SK-N-SH (cell line): ENCODE measurements around the gene EPB41L1. TPM values are rescaled to one million over a fixed set of nuclear protein-coding genes. Genes with fewer than 3 reads are reported as not detected.

Experiments used
- CTCF ChIA-PET: fragments of 300-600, 350-600 bp; formaldehyde crosslinking; extraction: SDS; loops from one replicate; lab custom pipeline; 2021; lab: Yijun Ruan, JAX
- POLR2A ChIA-PET: fragments of 350-600 bp; sonication (Branson Sonifier 250); formaldehyde crosslinking; extraction: SDS; loops from one replicate; lab custom pipeline; 2020; ENCODE audit warnings: antibody characterized with exemption, inconsistent platforms; lab: Yijun Ruan, JAX
- DNase-seq: peaks from one replicate; pipeline ENCODE4 v3.0.0; 2012
- H2AFZ ChIP-seq: fragments of 200-600 bp; sonication (generic); 2 replicates; pipeline ENCODE4 v1.8.1; 2016; ENCODE audit warnings: antibody characterized with exemption, mild to moderate bottlenecking, low read depth
- H3F3A ChIP-seq: fragments of 200-600 bp; sonication (generic); replicated peaks from 2 replicates; pipeline ENCODE3; 2016; ENCODE audit warnings: antibody characterized with exemption, mild to moderate bottlenecking; ENCODE audit not compliant: insufficient read depth
- H3K27ac ChIP-seq, 2 experiments: fragments of 200-500 bp in 1 of 2; fragments of 200-600 bp in 1 of 2; sonication (Bioruptor generic) in 1 of 2; sonication (generic), shearing (Covaris generic) in 1 of 2; 2 replicates each; pipeline versions ENCODE4 v1.5.1 to v1.6.1; 2014 to 2016; ENCODE audit warnings: low read depth in 2 of 2, inconsistent platforms in 1 of 2, low read length in 1 of 2, mild to moderate bottlenecking in 1 of 2, mixed read lengths in 1 of 2
- H3K27me3 ChIP-seq: fragments of 200-600 bp; sonication (generic), shearing (Covaris generic); 2 replicates; pipeline ENCODE4 v1.6.1; 2016; ENCODE audit warnings: mixed run types; ENCODE audit not compliant: insufficient read depth
- H3K36me3 ChIP-seq, 2 experiments: fragments of 200-500 bp in 1 of 2; fragments of 200-600 bp in 1 of 2; sonication (Bioruptor generic) in 1 of 2; sonication (generic) in 1 of 2; replicated peaks in 1 of 2; 2 replicates each; pipeline versions ENCODE3 to v1.5.1; 2014 to 2016; ENCODE audit warnings: low read length in 1 of 2, mild to moderate bottlenecking in 1 of 2; ENCODE audit not compliant: insufficient read depth in 2 of 2, control insufficient read depth in 1 of 2
- H3K4me1 ChIP-seq, 2 experiments: fragments of 200-500 bp in 1 of 2; fragments of 200-600 bp in 1 of 2; sonication (Bioruptor generic) in 1 of 2; sonication (generic), shearing (Covaris generic) in 1 of 2; 2 replicates each; pipeline versions ENCODE4 v1.5.1 to v1.6.1; 2014 to 2016; ENCODE audit warnings: low read depth in 1 of 2, low read length in 1 of 2, mixed run types in 1 of 2; ENCODE audit not compliant: insufficient read depth in 2 of 2, control insufficient read depth in 1 of 2
- H3K4me2 ChIP-seq: fragments of 200-600 bp; sonication (generic), shearing (Covaris generic); 2 replicates; pipeline ENCODE4 v1.6.1; 2017; ENCODE audit warnings: mixed run types
- H3K4me3 ChIP-seq, 2 experiments: fragments of 200-500 bp in 1 of 2; fragments of 200-600 bp in 1 of 2; sonication (Bioruptor generic) in 1 of 2; sonication (generic), shearing (Covaris generic) in 1 of 2; 2 replicates each; pipeline versions ENCODE4 v1.5.1 to v1.8.1; 2014 to 2016; ENCODE audit warnings: low read depth in 2 of 2, inconsistent platforms in 1 of 2, low read length in 1 of 2, mild to moderate bottlenecking in 1 of 2, mixed read lengths in 1 of 2, moderate library complexity in 1 of 2
- H3K79me2 ChIP-seq: fragments of 200-600 bp; sonication (generic); 2 replicates; pipeline ENCODE4 v1.8.1; 2017; ENCODE audit warnings: mild to moderate bottlenecking; ENCODE audit not compliant: insufficient read depth
- H3K9ac ChIP-seq: fragments of 200-600 bp; sonication (generic); 2 replicates; pipeline ENCODE4 v1.6.1; 2017; ENCODE audit warnings: mixed run types
- H3K9me2 ChIP-seq: fragments of 200-600 bp; sonication (generic); 2 replicates; pipeline ENCODE4 v1.6.1; 2017; ENCODE audit warnings: mixed run types
- H3K9me3 ChIP-seq: fragments of 200-600 bp; sonication (generic); 2 replicates; pipeline ENCODE4 v1.6.1; 2017; ENCODE audit warnings: mixed run types, mild to moderate bottlenecking, moderate library complexity
- H4K20me1 ChIP-seq: fragments of 200-600 bp; sonication (generic); 2 replicates; pipeline ENCODE4 v1.6.1; 2017; ENCODE audit warnings: mild to moderate bottlenecking, mixed run types; ENCODE audit not compliant: insufficient read depth
- CTCF ChIP-seq: fragments of 200-600 bp; sonication (generic); IDR thresholded peaks from 2 replicates; pipeline ENCODE4 v1.6.1; 2017; ENCODE audit warnings: antibody characterized with exemption, mild to moderate bottlenecking, moderate library complexity
- ELF1 ChIP-seq: IDR thresholded peaks from 2 replicates; pipeline ENCODE4 v1.4.0; 2012
- EP300 ChIP-seq, 2 experiments: IDR thresholded peaks; 2 replicates each; pipeline versions ENCODE4 v1.4.0 to v1.6.1; 2012; ENCODE audit warnings: borderline replicate concordance in 1 of 2, low read depth in 1 of 2, low read length in 1 of 2
- EZH2phosphoT487 ChIP-seq: fragments of 200-600 bp; sonication (generic); IDR thresholded peaks from 2 replicates; pipeline ENCODE4 v1.6.1; 2017; ENCODE audit warnings: low read depth, mixed run types, mild to moderate bottlenecking, antibody characterized with exemption, moderate library complexity, borderline replicate concordance
- FOXM1 ChIP-seq: IDR thresholded peaks from 2 replicates; pipeline ENCODE4 v1.4.0; 2012; ENCODE audit warnings: low read depth, mild to moderate bottlenecking
- GABPA ChIP-seq: IDR thresholded peaks from 2 replicates; pipeline ENCODE4 v1.4.0; 2012; ENCODE audit warnings: low read depth, mild to moderate bottlenecking
- NFIC ChIP-seq: IDR thresholded peaks from 2 replicates; pipeline ENCODE4 v1.4.0; 2012; ENCODE audit warnings: borderline replicate concordance
- PBX3 ChIP-seq: IDR thresholded peaks from 2 replicates; pipeline ENCODE4; 2012
- RCOR1 ChIP-seq: fragments of 150-350 bp; IDR thresholded peaks from 2 replicates; pipeline ENCODE4 v1.6.1; 2017; ENCODE audit warnings: antibody characterized with exemption, low read length
- RXRA ChIP-seq: IDR thresholded peaks from 2 replicates; pipeline ENCODE4 v1.4.0; 2012; ENCODE audit warnings: low read depth, mild to moderate bottlenecking, borderline replicate concordance
- SIN3A ChIP-seq: IDR thresholded peaks from 2 replicates; pipeline ENCODE4 v1.6.1; 2012; ENCODE audit warnings: low read depth, mild to moderate bottlenecking, low read length, moderate library complexity, borderline replicate concordance
- TAF1 ChIP-seq: IDR thresholded peaks from 2 replicates; pipeline ENCODE4 v1.6.1; 2012; ENCODE audit warnings: low read depth, mild to moderate bottlenecking, low read length, moderate library complexity, borderline replicate concordance
- TCF12 ChIP-seq: IDR thresholded peaks from 2 replicates; pipeline ENCODE4 v1.4.0; 2012
- ZBTB33 ChIP-seq: IDR thresholded peaks from 2 replicates; pipeline ENCODE4 v1.4.0; 2012; ENCODE audit warnings: low read depth, borderline replicate concordance
- WGBS: methylation state at CpG from one replicate; pipeline ENCODE4 v1.1.6; 2017; ENCODE audit warnings: low lambda C conversion rate; 5-methylcytosine and 5-hydroxymethylcytosine counted together
- polyA plus RNA-seq, 3 experiments: library from polyadenylated mRNA; depleted of rRNA; stranded (reverse); fragments of >200 nt; gene quantifications; 2 replicates each; pipeline ENCODE4 v1.2.3, GENCODE V29; 2012
- TF ChIP-seq, protein P1 (sequence below): fragments of 150-350 bp; IDR thresholded peaks from 2 replicates; pipeline ENCODE4 v1.6.1; 2016; ENCODE audit warnings: mild to moderate bottlenecking, low read depth, low read length

The EPB41L1 gene
- polyA plus RNA-seq, 1 of the 3 experiments (the other 2 are of a cell fraction) = 26.1 TPM

- WGBS = 84% methylated on average over 21 of the region's 21 CpGs
These were observed 117.4 kb downstream of the EPB41L1 start for GRCh38 chr20:36271639-36272546.

More at GRCh38 chr20:36271639-36272546, 117.4 kb downstream of the EPB41L1 start:
- no peaks in the 10 kb centered on the region for H3F3A ChIP-seq
- no peaks in the 10 kb centered on the region for H3K36me3 ChIP-seq
- H3K27me3 ChIP-seq = no peaks in the 10 kb centered on the region
- no peak overlapping the region for H2AFZ ChIP-seq
- H3K4me1 ChIP-seq = peaks cover 0 to 25% of the 10 kb centered on the region in 2 experiments; a peak in 1 of 4 replicates
- CTCF ChIA-PET = interaction anchor here (0.9 to 11.3 kb wide), 7 partner anchors 14 to 167 kb away, joined by 3 to 94 read pairs (median 5); no protein-coding TSS in a partner anchor
- no peaks in the 10 kb centered on the region for H3K9me3 ChIP-seq
- POLR2A ChIA-PET = no interaction called here
- TF ChIP-seq, protein P1, sequence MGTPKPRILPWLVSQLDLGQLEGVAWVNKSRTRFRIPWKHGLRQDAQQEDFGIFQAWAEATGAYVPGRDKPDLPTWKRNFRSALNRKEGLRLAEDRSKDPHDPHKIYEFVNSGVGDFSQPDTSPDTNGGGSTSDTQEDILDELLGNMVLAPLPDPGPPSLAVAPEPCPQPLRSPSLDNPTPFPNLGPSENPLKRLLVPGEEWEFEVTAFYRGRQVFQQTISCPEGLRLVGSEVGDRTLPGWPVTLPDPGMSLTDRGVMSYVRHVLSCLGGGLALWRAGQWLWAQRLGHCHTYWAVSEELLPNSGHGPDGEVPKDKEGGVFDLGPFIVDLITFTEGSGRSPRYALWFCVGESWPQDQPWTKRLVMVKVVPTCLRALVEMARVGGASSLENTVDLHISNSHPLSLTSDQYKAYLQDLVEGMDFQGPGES = no peak
- TF ChIP-seq GABPA (no peak), TCF12 (no peak), ELF1 (no peak), NFIC (no peak), PBX3 (no peak), SIN3A (no peak), RXRA (no peak), EP300 (IDR thresholded peaks at IDR 0.05; ENCODE audit: borderline replicate concordance in 1 of 2, low read depth in 1 of 2, low read length in 1 of 2) (no peak), ZBTB33 (no peak), RCOR1 (no peak), TAF1 (no peak), EZH2phosphoT487 (no peak), FOXM1 (no peak), CTCF (no peak)
- no peak overlapping the region for H3K4me2 ChIP-seq
- H3K9me2 ChIP-seq = no peaks in the 10 kb centered on the region
- no peaks in the 10 kb centered on the region for H4K20me1 ChIP-seq
- H3K4me3 ChIP-seq = no peak overlapping the region
- H3K9ac ChIP-seq = no peak overlapping the region
- no peaks in the 10 kb centered on the region for H3K79me2 ChIP-seq
- no peak for DNase-seq
- no peak overlapping the region for H3K27ac ChIP-seq
